GM18508 (cell line): ENCODE results near the gene HOXB7.

Experiments
- ATAC-seq: cut with Tn5 transposase; IDR thresholded peaks from one replicate; pipeline ENCODE4 v1.9.1; 2021; ENCODE audit warnings: moderate number of reproducible peaks; ENCODE audit not compliant: insufficient read depth, unreplicated experiment

Gene HOXB7

GRCh38 chr17:48611681-48612455 lies 1.1 kb upstream of the HOXB7 start:
- no peak for ATAC-seq

- ATAC-seq, result no peak
These were observed 396 bp upstream of the HOXB7 start for GRCh38 chr17:48611213-48611612.

- no peak for ATAC-seq
These were observed 997 bp downstream of the HOXB7 start for GRCh38 chr17:48609759-48610281.

- ATAC-seq, result no peak
These were observed 1.8 kb downstream of the HOXB7 start for GRCh38 chr17:48609033-48609432.

- no peak for ATAC-seq
These were observed 2.4 kb downstream of the HOXB7 start for GRCh38 chr17:48608494-48608834.

GRCh38 chr17:48606892-48607614 lies 3.8 kb downstream of the HOXB7 start:
- ATAC-seq, result no peak

- no peak for ATAC-seq
These were observed 4.6 kb downstream of the HOXB7 start for GRCh38 chr17:48605991-48606891.

GRCh38 chr17:48605409-48605919 lies 5.4 kb downstream of the HOXB7 start:
- ATAC-seq, result no peak

GRCh38 chr17:48604770-48605329 lies 6.0 kb downstream of the HOXB7 start, which contains the start of gene HOXB6:
TSS of gene HOXB6 (minus strand) at chr17:48604986. CDS start at chr17:48598150, 6,836 bp downstream.
- ATAC-seq, result no peak

- ATAC-seq, result no peak
These were observed 6.7 kb downstream of the HOXB7 start for GRCh38 chr17:48603959-48604769.

- ATAC-seq, result no peak
These were observed 9.0 kb downstream of the HOXB7 start for GRCh38 chr17:48601539-48602425.

- ATAC-seq, result no peak
These were observed 9.6 kb downstream of the HOXB7 start for GRCh38 chr17:48601207-48601538.

GRCh38 chr17:48600244-48601098 lies 10.3 kb downstream of the HOXB7 start:
- no peak for ATAC-seq

GRCh38 chr17:48599354-48599753 lies 11.5 kb downstream of the HOXB7 start:
- ATAC-seq, result no peak

GRCh38 chr17:48598736-48599135 lies 12.1 kb downstream of the HOXB7 start:
- no peak for ATAC-seq

- ATAC-seq, result no peak
These were observed 12.8 kb downstream of the HOXB7 start for GRCh38 chr17:48597778-48598631.

- ATAC-seq, result no peak
These were observed 13.4 kb downstream of the HOXB7 start for GRCh38 chr17:48597528-48597777.
